HL-60/S4 (cell line): ENCODE data around the gene TRIM71.
"Not testable (repeated sequence)": the region's sequence is repeated elsewhere in the genome, so short reads cannot be mapped to it uniquely, and the experiment has no call there.

ENCODE experiments used
- in situ Hi-C: fragments of 300-500 bp; cut with MboI; formaldehyde crosslinking; loops from 2 replicates; pipeline ENCODE4 v1.14.3; 2022; ENCODE audit warnings: low sequenced_read_pairs

The TRIM71 gene

GRCh38 chr3:32817558-32818228, at the start of gene TRIM71:
TRIM71 (plus strand) TSS chr3:32817997; CDS start chr3:32818081, 84 bp downstream.
- in situ Hi-C loops = no loop called here

GRCh38 chr3:32778389-32778788, 39.4 kb upstream of the TRIM71 start:
- in situ Hi-C loops = no loop called here

GRCh38 chr3:32780071-32780734, 37.6 kb upstream of the TRIM71 start:
- in situ Hi-C loops = no loop called here

GRCh38 chr3:32780735-32781210, 37.0 kb upstream of the TRIM71 start:
- in situ Hi-C loops = no loop called here

- in situ Hi-C loops = no loop called here
Measured at GRCh38 chr3:32781211-32781968, 36.4 kb upstream of the TRIM71 start.

- in situ Hi-C loops = not testable (repeated sequence)
Measured at GRCh38 chr3:32781969-32782270, 35.9 kb upstream of the TRIM71 start.

GRCh38 chr3:32782407-32782806, 35.4 kb upstream of the TRIM71 start:
- in situ Hi-C loops = no loop called here

- in situ Hi-C loops = no loop called here
Measured at GRCh38 chr3:32791833-32792232, 26.0 kb upstream of the TRIM71 start.

- in situ Hi-C loops = no loop called here
Measured at GRCh38 chr3:32794487-32795308, 23.1 kb upstream of the TRIM71 start.

GRCh38 chr3:32796384-32796950, 21.3 kb upstream of the TRIM71 start:
- in situ Hi-C loops = not testable (repeated sequence)

GRCh38 chr3:32797776-32798175, 20.0 kb upstream of the TRIM71 start:
- in situ Hi-C loops = no loop called here

GRCh38 chr3:32801440-32801839, 16.4 kb upstream of the TRIM71 start:
- in situ Hi-C loops = not testable (repeated sequence)

- in situ Hi-C loops = no loop called here
Measured at GRCh38 chr3:32813180-32813579, 4.6 kb upstream of the TRIM71 start.

GRCh38 chr3:32814361-32814760, 3.4 kb upstream of the TRIM71 start:
- in situ Hi-C loops = no loop called here

GRCh38 chr3:32815841-32816438, 1.9 kb upstream of the TRIM71 start:
- in situ Hi-C loops = no loop called here

- in situ Hi-C loops = no loop called here
Measured at GRCh38 chr3:32816439-32817256, 1.1 kb upstream of the TRIM71 start.

GRCh38 chr3:32817257-32817557, 590 bp upstream of the TRIM71 start:
- in situ Hi-C loops = no loop called here

- in situ Hi-C loops = no loop called here
Measured at GRCh38 chr3:32818229-32818969, 602 bp downstream of the TRIM71 start.

GRCh38 chr3:32818970-32819511, 1.2 kb downstream of the TRIM71 start:
- in situ Hi-C loops = no loop called here
